HepG2 (cell line): ENCODE results near the gene NDUFB7. TPM values are rescaled to one million over a fixed set of nuclear protein-coding genes. Genes with fewer than 3 reads are reported as not detected.

Source experiments
- CEBPZ ChIP-seq: IDR thresholded peaks from 2 replicates; pipeline ENCODE4 v1.6.1; 2012; ENCODE audit warnings: low read length, improper control_type of control experiment
- ELF1 ChIP-seq: sonication (generic); formaldehyde crosslinking; IDR thresholded peaks from 2 replicates; pipeline ENCODE4 v1.4.0; 2020; ENCODE audit warnings: missing genetic modification reagents
- PHF8 ChIP-seq: sonication (generic); formaldehyde crosslinking; IDR thresholded peaks from 2 replicates; pipeline ENCODE4 v1.5.0; 2020; ENCODE audit warnings: missing genetic modification reagents
- PLRG1 ChIP-seq: fragments of 450-650 bp; conservative IDR thresholded peaks from 2 replicates; pipeline ENCODE4 v1.6.1; 2016
- SCMH1 ChIP-seq: sonication (generic); formaldehyde crosslinking; IDR thresholded peaks from 2 replicates; pipeline ENCODE4 v1.9.0; 2021; ENCODE audit warnings: missing genetic modification reagents, mild to moderate bottlenecking, borderline replicate concordance
- THAP7 ChIP-seq: sonication (generic); formaldehyde crosslinking; IDR thresholded peaks from 2 replicates; pipeline ENCODE4 v1.8.1; 2023; ENCODE audit warnings: mild to moderate bottlenecking, missing genetic modification reagents
- ZBTB7B ChIP-seq: sonication (generic); formaldehyde crosslinking; IDR thresholded peaks from 2 replicates; pipeline ENCODE4 v1.4.0; 2020; ENCODE audit warnings: missing genetic modification reagents
- ZNF34 ChIP-seq: sonication (generic); formaldehyde crosslinking; IDR thresholded peaks from 2 replicates; pipeline ENCODE4 v1.4.0; 2020; ENCODE audit warnings: mild to moderate bottlenecking, missing genetic modification reagents, borderline replicate concordance
- ZNF496 ChIP-seq: sonication (generic); formaldehyde crosslinking; IDR thresholded peaks from 2 replicates; pipeline ENCODE4 v1.8.1; 2023; ENCODE audit warnings: mild to moderate bottlenecking, moderate library complexity, missing genetic modification reagents; ENCODE audit not compliant: insufficient replicate concordance
- ZNF557 ChIP-seq: sonication (generic); formaldehyde crosslinking; IDR thresholded peaks from 2 replicates; pipeline ENCODE4 v1.4.0; 2020; ENCODE audit warnings: missing genetic modification reagents
- ZNF639 ChIP-seq: conservative IDR thresholded peaks from 2 replicates; pipeline ENCODE4 v1.6.1; 2018; ENCODE audit warnings: missing genetic modification reagents
- ZNF687 ChIP-seq: sonication (generic); formaldehyde crosslinking; IDR thresholded peaks from 2 replicates; pipeline ENCODE4 v1.5.1; 2020; ENCODE audit warnings: mild to moderate bottlenecking, missing genetic modification reagents, moderate library complexity
- ZNF737 ChIP-seq: sonication (generic); formaldehyde crosslinking; IDR thresholded peaks from 2 replicates; pipeline ENCODE4 v1.5.0; 2020; ENCODE audit warnings: missing genetic modification reagents, mild to moderate bottlenecking, borderline replicate concordance
- ZNF770 ChIP-seq: sonication (generic); formaldehyde crosslinking; IDR thresholded peaks from 2 replicates; pipeline ENCODE4 v1.5.0; 2020; ENCODE audit warnings: mild to moderate bottlenecking, missing genetic modification reagents
- ZNF784 ChIP-seq: sonication (generic); formaldehyde crosslinking; IDR thresholded peaks from 2 replicates; pipeline ENCODE4 v1.5.1; 2020; ENCODE audit warnings: missing genetic modification reagents, mild to moderate bottlenecking, borderline replicate concordance
- polyA plus RNA-seq, 8 experiments: library from polyadenylated mRNA; depleted of rRNA in 3 of 8; stranded (reverse) in 7 of 8; unstranded in 1 of 8; fragments of >200 nt; fragmentation: Illumina TruSeq in 4 of 8; extraction: Trizol in 4 of 8; gene quantifications; 2 replicates each; pipeline versions ENCODE4 v1.2.1 to v1.2.3, GENCODE V29; 2011 to 2016; ENCODE audit warnings: low read depth in 4 of 8, missing spikeins in 1 of 8, mixed read lengths in 1 of 8; ENCODE audit not compliant: insufficient read depth in 1 of 8
- total RNA-seq, 5 experiments: library from RNA; depleted of rRNA; stranded (reverse); fragments of >200 nt; fragmentation: Illumina TruSeq; extraction: Trizol; gene quantifications; 2 replicates each; pipeline ENCODE4 v1.2.3, GENCODE V29; 2016; ENCODE audit warnings: low read depth in 1 of 5

NDUFB7 gene
- total and polyA plus RNA-seq, 2 of the 13 experiments (the other 11 are each of a cell fraction or from before 2014, with no cell fraction given), result 156 to 198 TPM

GRCh38 chr19:14571695-14572490 is at the start of gene NDUFB7 (continued):
- TF ChIP-seq ZNF737 (CRISPR knock-in tag) (no peak; the same call in 1 of the 2 replicates), ZNF770 (CRISPR knock-in tag) (0 out of 2 replicates have a peak, but pooled peaks have one; percentile 50), PHF8 (CRISPR knock-in tag) (peak; percentile 96), CEBPZ (no peak), ZNF557 (CRISPR knock-in tag) (0 out of 2 replicates have a peak, but pooled peaks have one; percentile 37), ZBTB7B (CRISPR knock-in tag) (peak; percentile 50; the same call in 1 of the 2 replicates), ZNF784 (peak; percentile 79; the same call in 1 of the 2 replicates), ZNF496 (CRISPR knock-in tag) (no peak), PLRG1 (no peak), ZNF34 (CRISPR knock-in tag) (no peak), ZNF687 (CRISPR knock-in tag) (peak; percentile 87), SCMH1 (no peak), THAP7 (CRISPR knock-in tag) (peak; percentile 73; the same call in 1 of the 2 replicates), ZNF639 (peak; percentile 92), ELF1 (CRISPR knock-in tag) (peak; percentile 95)
